GM21529 (cell line): ENCODE results near the gene KCNIP3.

Experiments
- ATAC-seq: cut with Tn5 transposase; IDR thresholded peaks from one replicate; pipeline ENCODE4 v1.9.1; 2021; ENCODE audit not compliant: unreplicated experiment

KCNIP3 gene

GRCh38 chr2:95382686-95383634 lies 85.8 kb downstream of the KCNIP3 start:
- no peak for ATAC-seq

- no peak for ATAC-seq
Observed at GRCh38 chr2:95383635-95384027, 86.5 kb downstream of the KCNIP3 start.

GRCh38 chr2:95384854-95385569 lies 87.9 kb downstream of the KCNIP3 start:
- ATAC-seq: no peak

- no peak for ATAC-seq
Observed at GRCh38 chr2:95385570-95385984, 88.4 kb downstream of the KCNIP3 start.

- ATAC-seq: no peak
Observed at GRCh38 chr2:95386031-95386430, 88.9 kb downstream of the KCNIP3 start.

- ATAC-seq: no peak
Observed at GRCh38 chr2:95387358-95387757, 90.2 kb downstream of the KCNIP3 start.

- no peak for ATAC-seq
Observed at GRCh38 chr2:95388091-95388692, 91.0 kb downstream of the KCNIP3 start.

- no peak for ATAC-seq
Observed at GRCh38 chr2:95388856-95389244, 91.7 kb downstream of the KCNIP3 start.

- peak; percentile 71 for ATAC-seq
Observed at GRCh38 chr2:95389245-95390119, 92.3 kb downstream of the KCNIP3 start.

- no peak for ATAC-seq
Observed at GRCh38 chr2:95390272-95390880, 93.2 kb downstream of the KCNIP3 start.

GRCh38 chr2:95390881-95391321 lies 93.8 kb downstream of the KCNIP3 start:
- no peak for ATAC-seq

GRCh38 chr2:95391641-95392310 lies 94.6 kb downstream of the KCNIP3 start:
- ATAC-seq: no peak

GRCh38 chr2:95392320-95392719 lies 95.2 kb downstream of the KCNIP3 start:
- no peak for ATAC-seq

- ATAC-seq: no peak
Observed at GRCh38 chr2:95392730-95393455, 95.7 kb downstream of the KCNIP3 start.

GRCh38 chr2:95393901-95394300 lies 96.8 kb downstream of the KCNIP3 start:
- no peak for ATAC-seq

- ATAC-seq: no peak
Observed at GRCh38 chr2:95399061-95399460, 101.9 kb downstream of the KCNIP3 start.

GRCh38 chr2:95401480-95401879 lies 104.3 kb downstream of the KCNIP3 start:
- no peak for ATAC-seq

- ATAC-seq: peak; percentile 24
Observed at GRCh38 chr2:95402004-95402369, 104.8 kb downstream of the KCNIP3 start.
